Measurements from ENCODE around the gene RAB42. TPM values are rescaled to one million over a fixed set of nuclear protein-coding genes. Genes with fewer than 3 reads are reported as not detected.

The RAB42 gene
- total RNA-seq, 1 experiment from 2014 or later = 12.6 TPM

GRCh38 chr1:28552758-28553663 is 39.1 kb upstream of the RAB42 start, which contains the start of gene TRNAU1AP:
Gene TRNAU1AP (plus strand): TSS chr1:28553085. CDS start chr1:28553111, 26 bp downstream.
- CTCF ChIA-PET = interaction anchor here (0.6 to 2.8 kb wide), 11 partner anchors 9 to 650 kb away, joined by 3 to 9 read pairs (median 5); partner anchors contain the start of gene YTHDF2
- ATAC-seq (peak; percentile 95), DNase-seq (ENCODE audit: low spot score) (peak; percentile 97)
- Mint-ChIP-seq H3K36me3 (peaks cover 17% of the 10 kb centered on the region), H3K27me3 (ENCODE audit: low read depth) (no peaks in the 10 kb centered on the region), H3K9me3 (no peaks in the 10 kb centered on the region), H3K27ac (peak within 1 kb of the TSS; percentile 93), H3K4me3 (peak within 1 kb of the TSS; percentile 96), H3K4me1 (peaks cover 8% of the 10 kb centered on the region)
- POLR2A ChIA-PET = interaction anchor here (0.5 to 2.3 kb wide), 6 partner anchors 24 to 258 kb away, joined by 3 to 17 read pairs (median 4); no protein-coding TSS in a partner anchor
- TF ChIP-seq FOXJ3 (CRISPR knock-in tag; IDR thresholded peaks at IDR 0.05; ENCODE audit: borderline replicate concordance) (no peak), ZSCAN18 (CRISPR knock-in tag; IDR thresholded peaks at IDR 0.05) (no peak), SP1 (CRISPR knock-in tag; conservative IDR thresholded peaks at IDR 0.05) (peak; percentile 95), MLX (CRISPR knock-in tag; IDR thresholded peaks at IDR 0.05) (no peak), ZNF532 (CRISPR knock-in tag; IDR thresholded peaks at IDR 0.05; ENCODE audit: borderline replicate concordance) (no peak), CREM (CRISPR knock-in tag; IDR thresholded peaks at IDR 0.05) (peak; percentile 72; the same call in 1 of the 2 replicates), GRHL2 (CRISPR knock-in tag; IDR thresholded peaks at IDR 0.05; ENCODE audit: insufficient replicate concordance, severe bottlenecking) (no peak), ZNF219 (CRISPR knock-in tag; IDR thresholded peaks at IDR 0.05; ENCODE audit: borderline replicate concordance) (no peak), ELF4 (CRISPR knock-in tag; IDR thresholded peaks at IDR 0.05; ENCODE audit: low read depth) (no peak), NFE2L1 (CRISPR knock-in tag; IDR thresholded peaks at IDR 0.05) (no peak), ZNF281 (CRISPR knock-in tag; IDR thresholded peaks at IDR 0.05) (no peak), ATF1 (CRISPR knock-in tag; IDR thresholded peaks at IDR 0.05) (no peak), ZBTB21 (CRISPR knock-in tag; IDR thresholded peaks at IDR 0.05; ENCODE audit: borderline replicate concordance) (no peak), SOX15 (CRISPR knock-in tag; IDR thresholded peaks at IDR 0.05) (no peak), FOXK1 (CRISPR knock-in tag; IDR thresholded peaks at IDR 0.05) (peak; percentile 74), SMAD4 (CRISPR knock-in tag; IDR thresholded peaks at IDR 0.05) (no peak), TEAD4 (CRISPR knock-in tag; IDR thresholded peaks at IDR 0.05) (no peak), OVOL2 (CRISPR knock-in tag; IDR thresholded peaks at IDR 0.05; ENCODE audit: borderline replicate concordance) (no peak), AR (CRISPR knock-in tag; IDR thresholded peaks at IDR 0.05) (no peak), KAT7 (CRISPR knock-in tag; IDR thresholded peaks at IDR 0.05; ENCODE audit: borderline replicate concordance) (0 out of 2 replicates have a peak, but pooled peaks have one; percentile 44), ZNF121 (CRISPR knock-in tag; IDR thresholded peaks at IDR 0.05) (no peak), TCF7 (CRISPR knock-in tag; IDR thresholded peaks at IDR 0.05; ENCODE audit: low read depth) (no peak), MYBL2 (CRISPR knock-in tag; IDR thresholded peaks at IDR 0.05) (no peak), ATF3 (CRISPR knock-in tag; conservative IDR thresholded peaks at IDR 0.05) (no peak)

Data from WTC11 (cell line).